ENCODE measurements around the gene ITPR1. TPM values are rescaled to one million over a fixed set of nuclear protein-coding genes. Genes with fewer than 3 reads are reported as not detected.

The ITPR1 gene
- total and polyA plus RNA-seq, 2 of the 4 experiments (the other 2 are of a cell fraction) = 1.8 to 5.7 TPM

GRCh38 chr3:4536260-4536659 is 43.1 kb downstream of the ITPR1 start (continued):
- TF ChIP-seq ELK1 (IDR thresholded peaks at IDR 0.05; ENCODE audit: borderline replicate concordance, low read depth, low read length) (no peak), BHLHE40 (IDR thresholded peaks at IDR 0.05; ENCODE audit: low read depth, low read length) (no peak)

- no peaks in the 10 kb centered on the region for H3K79me1 ChIP-seq (ENCODE audit: low read depth in 1 of 2, low read length in 2 of 2)
- no peak for DNase-seq
- no peaks in the 10 kb centered on the region for H3K9me1 ChIP-seq (ENCODE audit: insufficient read depth, low read length)
- no peak overlapping the region for H4K5ac ChIP-seq (ENCODE audit: low read depth, low read length)
- no peak overlapping the region for H2BK20ac ChIP-seq (ENCODE audit: low read depth, low read length)
- CTCF ChIA-PET = no interaction called here
- H3K4ac ChIP-seq (ENCODE audit: low read depth, low read length) = no peak overlapping the region
- peaks cover 3% of the 10 kb centered on the region; the same call in 1 of the 2 replicates for H3K9me3 ChIP-seq (ENCODE audit: control insufficient read depth, insufficient read depth, low read length)
- TF ChIP-seq RFX5 (IDR thresholded peaks at IDR 0.05; ENCODE audit: low read depth, low read length) = no peak
- no peak for TF ChIP-seq RAD21 (IDR thresholded peaks at IDR 0.05; ENCODE audit: low read length)
- no peak for TF ChIP-seq SMC3 (IDR thresholded peaks at IDR 0.05; ENCODE audit: low read depth, low read length)
- no peak for TF ChIP-seq NFE2L2 (IDR thresholded peaks at IDR 0.05; ENCODE audit: low read depth, low read length)
- TF ChIP-seq MAFK (IDR thresholded peaks at IDR 0.05; ENCODE audit: low read depth, low read length) = no peak
- no peak for TF ChIP-seq CEBPB (IDR thresholded peaks at IDR 0.05; ENCODE audit: low read depth, low read length)
- TF ChIP-seq MXI1 (IDR thresholded peaks at IDR 0.05; ENCODE audit: borderline replicate concordance, low read depth, low read length) = no peak
- no peak for TF ChIP-seq MAZ (IDR thresholded peaks at IDR 0.05; ENCODE audit: borderline replicate concordance, low read depth, low read length)
- TF ChIP-seq FOS (IDR thresholded peaks at IDR 0.05; ENCODE audit: low read depth, low read length) = no peak
- TF ChIP-seq CHD1 (IDR thresholded peaks at IDR 0.05; ENCODE audit: low read depth, low read length) = no peak
- no peak for TF ChIP-seq ELK1 (IDR thresholded peaks at IDR 0.05; ENCODE audit: borderline replicate concordance, low read depth, low read length)
- no peak for TF ChIP-seq BHLHE40 (IDR thresholded peaks at IDR 0.05; ENCODE audit: low read depth, low read length)
- TF ChIP-seq CTCF (conservative IDR thresholded peaks at IDR 0.05; ENCODE audit: low read depth, low read length) = no peak
- no peak for TF ChIP-seq POLR2A (IDR thresholded peaks at IDR 0.05; ENCODE audit: low read depth, low read length)
- no peak for TF ChIP-seq RCOR1 (IDR thresholded peaks at IDR 0.05; ENCODE audit: insufficient replicate concordance, low read length)
- in situ Hi-C loops (cut with MboI; ENCODE audit: low sequenced_read_pairs) = no loop called here
- H4K91ac ChIP-seq (ENCODE audit: insufficient read depth, low read depth, low read length) = no peak overlapping the region
- no peak for ATAC-seq (ENCODE audit: low read depth)
- H3K56ac ChIP-seq (ENCODE audit: extremely low read depth, insufficient read depth, low read length) = no peak overlapping the region
- dilution Hi-C loops (cut with HindIII; ENCODE audit: low sequenced_read_pairs, unreplicated experiment) = no loop called here
- POLR2A ChIA-PET (ENCODE audit: unreplicated experiment) = no interaction called here
- H3K14ac ChIP-seq (replicated peaks; ENCODE audit: low read depth, low read length) = no peak overlapping the region
- no peak overlapping the region for H2BK120ac ChIP-seq (ENCODE audit: low read depth, low read length)
- no peak overlapping the region for H3K18ac ChIP-seq (ENCODE audit: low read depth, low read length)
- H3K27ac ChIP-seq (ENCODE audit: insufficient read depth, low read length) = no peak overlapping the region
- no peaks in the 10 kb centered on the region for H3K27me3 ChIP-seq (ENCODE audit: control insufficient read depth, insufficient read depth, low read length)
- no peaks in the 10 kb centered on the region for H4K20me1 ChIP-seq (ENCODE audit: insufficient read depth, low read length)
- no peaks in the 10 kb centered on the region for H3K4me1 ChIP-seq (ENCODE audit: control insufficient read depth, insufficient read depth, low read length)
- H4K8ac ChIP-seq (ENCODE audit: low read depth in 2 of 2, low read length in 2 of 2) = no peak overlapping the region
- no CpG with 5 or more reads among the region's 4 CpGs for WGBS, 2 experiments (ENCODE audit: extremely low coverage in 2 of 2, insufficient read length in 1 of 2)
- intact Hi-C loops (cut with micrococcal nuclease) = no loop called here
- no peak overlapping the region for H3K4me2 ChIP-seq (ENCODE audit: low read depth, low read length)
- H2BK15ac ChIP-seq (ENCODE audit: low read depth, low read length) = no peak overlapping the region
- H3K23ac ChIP-seq (ENCODE audit: low read depth, low read length) = no peak overlapping the region
- no peak overlapping the region for H3K9ac ChIP-seq (ENCODE audit: low read depth, low read length)
- no peak overlapping the region for H3K4me3 ChIP-seq (ENCODE audit: insufficient read depth, low read depth, low read length)
- BruUV-seq (replicated peaks) = no TSS peak
- H2BK5ac ChIP-seq (ENCODE audit: low read depth, low read length, poor library complexity, severe bottlenecking) = no peak overlapping the region
- no peak overlapping the region for H2AK5ac ChIP-seq (ENCODE audit: low read depth, low read length)
- H2AK9ac ChIP-seq (replicated peaks; ENCODE audit: low read depth, low read length, poor library complexity) = no peak overlapping the region
- no peak overlapping the region for H2AFZ ChIP-seq (replicated peaks; ENCODE audit: low read length, poor library complexity)
- no peaks in the 10 kb centered on the region for H3K36me3 ChIP-seq (ENCODE audit: control insufficient read depth, insufficient read depth, low read length)
Observed at GRCh38 chr3:4540267-4540666, 47.1 kb downstream of the ITPR1 start.
